Measurements from ENCODE around the gene USP46. TPM values are rescaled to one million over a fixed set of nuclear protein-coding genes. Genes with fewer than 3 reads are reported as not detected.

The USP46 gene
- total and polyA plus RNA-seq, 2 of the 8 experiments (the other 6 are each of a cell fraction or from before 2014, with no cell fraction given): 10.6 to 62.4 TPM

DNA sequence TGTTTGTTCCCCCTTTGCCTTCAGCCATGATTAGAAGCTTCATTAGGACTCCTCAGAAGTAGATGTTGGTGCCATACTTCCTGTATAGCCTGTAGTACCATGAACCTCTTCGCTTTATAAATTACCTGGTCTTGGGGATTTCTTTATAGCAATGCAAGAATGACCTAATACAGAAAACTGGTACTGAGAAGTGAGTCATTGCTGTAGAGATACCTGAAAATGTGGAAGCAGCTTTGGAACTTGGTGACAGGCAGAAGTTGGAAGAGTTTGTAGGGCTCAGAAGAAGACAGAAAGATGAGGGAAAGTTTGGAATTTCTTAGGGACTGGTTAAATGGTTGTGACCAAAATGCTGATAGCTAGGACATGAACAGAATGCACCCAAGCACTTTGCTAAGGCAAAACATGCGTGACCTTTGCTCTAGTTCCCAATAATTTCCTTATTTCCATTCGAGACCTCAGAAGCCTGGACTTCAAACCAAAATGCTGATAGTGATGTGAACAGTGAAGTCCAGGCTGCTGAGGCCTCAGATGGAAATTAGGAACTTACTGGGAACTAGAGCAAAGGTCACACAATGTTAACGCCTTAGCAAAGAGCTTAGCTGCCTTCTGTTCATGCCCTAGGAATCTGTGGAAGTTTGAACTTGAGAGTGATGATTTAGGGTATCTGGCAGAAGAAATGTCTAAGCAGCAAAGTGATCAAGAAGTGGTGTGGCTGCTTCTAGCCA, 3.0 kb upstream of the USP46 start:
- H3K23me2 ChIP-seq (ENCODE audit: low read depth, low read length): peaks cover 11% of the 10 kb centered on the region; the same call in 1 of the 2 replicates
- no peak for DNase-seq (ENCODE audit: low read depth in 1 of 2, low spot score in 2 of 2)
- peaks cover 0 to under 1% of the 10 kb centered on the region in 2 experiments for H4K20me1 ChIP-seq (replicated peaks in 1 of 2; ENCODE audit: control insufficient read depth in 1 of 2, insufficient read depth in 2 of 2, low read length in 2 of 2)
- H3K4me1 ChIP-seq (replicated peaks in 1 of 4; ENCODE audit: control insufficient read depth in 3 of 4, insufficient read depth in 4 of 4, low read length in 3 of 4): peaks cover 0 to 8% (median 3%) of the 10 kb centered on the region in 4 experiments; a peak in 6 of 7 replicates
- H3K4me2 ChIP-seq (ENCODE audit: insufficient read depth in 1 of 2, low read depth in 2 of 2, low read length in 2 of 2): no peak overlapping the region
- no peak overlapping the region for H3K18ac ChIP-seq (ENCODE audit: extremely low read depth, low read length)
- H4K5ac ChIP-seq (ENCODE audit: insufficient read length, low read depth, low read length): no peak overlapping the region
- H3K23ac ChIP-seq (ENCODE audit: insufficient read length): no peak overlapping the region
- POLR2A ChIA-PET (ENCODE audit: partially characterized antibody): interaction anchor here (0.5 to 2.9 kb wide), 10 partner anchors 8 to 212 kb away, joined by 3 to 20 read pairs (median 4); no protein-coding TSS in a partner anchor
- 91% methylated on average over 4 of the region's 4 CpGs; no CpG with 5 or more reads in 1 of the 2 experiments for WGBS, 2 experiments (ENCODE audit: extremely low coverage in 1 of 2, insufficient coverage in 1 of 2, insufficient read length in 1 of 2, insufficient replicate concordance in 2 of 2, low coverage in 1 of 2, low lambda C conversion rate in 2 of 2, missing lambda C conversion rate in 1 of 2)
- no peak overlapping the region for H2BK12ac ChIP-seq (ENCODE audit: low read depth, low read length)
- peaks cover under 1% of the 10 kb centered on the region; the same call in 1 of the 2 replicates for H3K79me1 ChIP-seq (ENCODE audit: low read depth, low read length)
- H3K36me3 ChIP-seq (ENCODE audit: control insufficient read depth in 2 of 4, insufficient read depth in 4 of 4, low read length in 3 of 4): peaks cover 0 to 4% (median 0%) of the 10 kb centered on the region in 4 experiments; a peak in 1 of 8 replicates
- H2BK120ac ChIP-seq (replicated peaks; ENCODE audit: low read depth, low read length): no peak overlapping the region
- no peak overlapping the region for H3K27ac ChIP-seq (ENCODE audit: low read depth, low read length)
- no peak overlapping the region for H2BK15ac ChIP-seq (ENCODE audit: low read length)
- H3K56ac ChIP-seq (replicated peaks; ENCODE audit: insufficient read length, low read depth, low read length): no peak overlapping the region
- no peak overlapping the region for H3K9ac ChIP-seq (replicated peaks in 1 of 4; ENCODE audit: extremely low read depth in 1 of 4, low read depth in 3 of 4, low read length in 3 of 4)
- no peak for FAIRE-seq
- no peak overlapping the region for H4K8ac ChIP-seq (ENCODE audit: extremely low read depth, insufficient read depth, low read length)
- peaks cover 0 to 8% of the 10 kb centered on the region in 2 experiments; a peak in 2 of 4 replicates for H3K9me3 ChIP-seq (ENCODE audit: insufficient read depth in 2 of 2, low read depth in 1 of 2, low read length in 1 of 2)
- no peak overlapping the region for H2AK5ac ChIP-seq (ENCODE audit: low read depth, low read length)
- H3K27me3 ChIP-seq (replicated peaks in 1 of 4; ENCODE audit: control insufficient read depth in 3 of 4, extremely low read depth in 1 of 4, insufficient read depth in 3 of 4, low read length in 3 of 4): peaks cover 0 to 5% (median 2%) of the 10 kb centered on the region in 4 experiments; a peak in 4 of 7 replicates
- H3K79me2 ChIP-seq (ENCODE audit: control insufficient read depth in 1 of 2, insufficient read depth in 2 of 2, low read length in 2 of 2): peaks cover 3 to 11% of the 10 kb centered on the region in 2 experiments
- no peak overlapping the region for H4K91ac ChIP-seq (replicated peaks; ENCODE audit: insufficient read length, low read length)
- no peak overlapping the region for H2BK5ac ChIP-seq (ENCODE audit: low read depth, low read length)
- no peak overlapping the region for H2AFZ ChIP-seq (ENCODE audit: low read length)
- H3K4ac ChIP-seq (replicated peaks; ENCODE audit: insufficient read length, low read depth, low read length): no peak overlapping the region
- H2BK20ac ChIP-seq (ENCODE audit: low read length): no peak overlapping the region
- H3K4me3 ChIP-seq (ENCODE audit: extremely low read depth in 1 of 4, insufficient read depth in 2 of 4, low read depth in 3 of 4, low read length in 4 of 4): no peak overlapping the region
- CTCF ChIA-PET (ENCODE audit: partially characterized antibody): interaction anchor here (0.7 to 1.6 kb wide), 7 partner anchors 15 to 286 kb away, joined by 3 to 4 read pairs (median 3); no protein-coding TSS in a partner anchor
- H3K14ac ChIP-seq (ENCODE audit: insufficient read length): no peak overlapping the region
- TF ChIP-seq, protein P1, sequence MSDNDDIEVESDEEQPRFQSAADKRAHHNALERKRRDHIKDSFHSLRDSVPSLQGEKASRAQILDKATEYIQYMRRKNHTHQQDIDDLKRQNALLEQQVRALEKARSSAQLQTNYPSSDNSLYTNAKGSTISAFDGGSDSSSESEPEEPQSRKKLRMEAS (IDR thresholded peaks at IDR 0.05): no peak
